HG03135 (cell line): ENCODE measurements around the gene EPS15.
A peak's percentile ranks its signal among the peaks of the same experiment; 100 is the strongest.

Source experiments
- ATAC-seq: cut with Tn5 transposase; IDR thresholded peaks from one replicate; pipeline ENCODE4 v1.9.1; 2021; ENCODE audit warnings: mild to moderate bottlenecking, moderate library complexity; ENCODE audit not compliant: unreplicated experiment

Gene EPS15

DNA sequence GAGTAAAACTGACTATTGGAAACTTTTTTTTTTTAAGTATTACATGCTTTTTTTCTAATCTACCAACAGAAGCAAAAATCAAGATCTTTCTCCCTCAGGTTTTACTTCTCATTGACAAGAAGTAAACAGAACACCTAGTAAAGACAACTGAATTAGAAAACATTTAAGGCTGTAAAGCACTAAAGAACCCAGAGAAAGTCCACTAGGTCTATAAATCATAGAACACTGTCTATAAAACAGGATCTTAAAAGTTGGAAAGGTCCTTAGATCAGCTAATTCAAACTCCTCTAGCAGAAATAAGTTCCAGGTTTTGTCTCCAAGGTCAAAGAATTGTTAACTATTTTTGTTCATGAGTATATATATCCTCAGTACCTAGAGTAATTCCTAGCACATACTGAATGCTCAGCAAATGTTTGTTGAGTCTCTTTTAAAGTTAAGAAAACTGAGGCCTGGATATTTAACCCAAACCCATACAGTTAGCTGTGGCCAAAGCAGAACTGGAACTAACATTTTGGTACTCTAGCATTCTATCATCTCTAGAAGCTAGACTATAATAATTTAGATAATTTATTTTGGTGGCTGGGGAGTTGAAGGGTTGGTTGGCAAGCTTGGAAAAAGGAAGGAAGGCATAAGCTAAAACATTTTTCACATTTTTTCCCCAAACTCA is 3.0 kb downstream of the EPS15 start:
- ATAC-seq: no peak

DNA sequence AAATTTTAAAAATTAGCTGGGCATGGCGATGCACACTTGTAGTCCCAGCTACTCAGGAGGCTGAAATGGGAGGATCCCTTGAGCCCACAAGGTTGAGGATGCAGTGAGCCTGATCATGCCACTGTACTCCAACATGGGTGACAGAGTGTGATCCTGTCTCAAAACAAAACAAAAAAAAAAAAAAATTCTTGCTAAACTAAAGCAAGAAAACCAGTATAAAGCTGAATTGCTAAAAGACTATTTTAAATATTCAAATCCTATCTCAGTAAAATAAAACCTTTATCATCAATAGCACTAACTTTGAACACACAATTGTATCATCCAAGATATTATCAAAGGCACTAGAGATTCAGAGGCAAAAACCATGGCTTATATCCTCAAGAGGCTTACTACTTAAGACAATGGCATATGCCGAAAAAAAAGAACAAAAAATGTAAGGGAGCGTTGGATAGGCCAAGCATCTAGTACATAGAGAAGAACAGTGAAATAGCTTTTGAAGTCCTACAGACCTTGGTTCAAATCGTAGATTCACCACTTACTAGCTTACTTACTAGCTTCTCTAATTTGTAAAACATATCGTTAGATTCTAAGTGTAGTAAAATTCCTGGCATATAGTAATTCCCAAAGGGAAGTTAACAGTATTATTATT is 3.6 kb downstream of the EPS15 start:
- ATAC-seq: no peak

DNA sequence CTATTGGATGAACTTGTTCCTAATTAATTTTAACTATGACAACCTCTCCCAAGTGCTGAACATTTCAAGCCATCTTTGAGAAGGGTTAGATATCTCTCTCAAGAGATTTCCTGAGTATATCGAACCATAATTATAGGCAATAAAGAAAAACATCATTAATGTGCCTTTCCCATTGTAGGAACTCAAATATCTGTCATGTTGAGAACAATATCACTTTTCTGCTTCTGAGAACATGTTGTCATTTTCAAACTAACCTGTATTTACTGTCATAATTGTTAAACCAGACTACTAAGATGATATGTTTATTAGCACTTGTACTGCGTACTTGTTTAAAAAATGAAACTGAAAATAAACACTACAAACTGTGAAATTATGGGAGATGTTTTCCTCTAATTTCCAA is 4.3 kb downstream of the EPS15 start:
- ATAC-seq: no peak

DNA sequence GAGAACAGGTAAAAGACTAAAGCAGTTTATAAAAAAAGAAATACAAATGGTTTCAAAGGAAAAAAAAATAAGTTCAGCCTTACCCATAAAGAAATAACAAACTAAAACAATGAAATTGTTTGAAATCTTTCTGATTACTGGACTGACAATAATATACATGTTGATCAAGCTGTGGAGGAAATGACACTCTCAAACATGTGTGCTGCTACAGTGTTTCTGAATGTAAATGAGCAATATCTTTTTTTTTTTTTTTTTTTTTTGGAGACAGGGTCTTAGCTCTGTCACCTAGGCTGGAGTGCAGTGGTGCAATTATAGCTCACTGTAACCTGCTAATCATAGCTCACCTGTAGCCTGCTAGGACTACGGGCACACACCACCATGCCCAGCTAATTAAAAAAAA is 6.5 kb downstream of the EPS15 start:
- ATAC-seq: no peak

DNA sequence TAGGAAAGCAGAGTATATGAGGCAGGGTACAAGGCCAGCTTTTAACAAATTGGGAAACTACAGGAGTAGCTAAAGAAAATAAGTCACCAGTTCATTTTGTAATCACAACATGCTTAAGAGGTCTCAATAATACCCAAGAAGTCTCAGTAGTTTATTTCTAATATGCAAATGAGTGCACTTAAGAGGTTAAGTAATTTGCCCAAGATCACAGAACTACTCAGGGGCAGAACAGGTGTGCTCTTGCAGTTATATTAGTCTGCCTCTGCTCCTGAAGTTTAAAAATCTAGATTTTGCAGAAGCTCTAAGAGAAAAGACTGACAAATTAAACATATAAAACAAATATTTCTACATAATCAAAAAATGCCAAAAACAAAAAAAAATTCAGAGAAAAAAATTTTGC is 6.9 kb downstream of the EPS15 start:
- ATAC-seq: no peak

DNA sequence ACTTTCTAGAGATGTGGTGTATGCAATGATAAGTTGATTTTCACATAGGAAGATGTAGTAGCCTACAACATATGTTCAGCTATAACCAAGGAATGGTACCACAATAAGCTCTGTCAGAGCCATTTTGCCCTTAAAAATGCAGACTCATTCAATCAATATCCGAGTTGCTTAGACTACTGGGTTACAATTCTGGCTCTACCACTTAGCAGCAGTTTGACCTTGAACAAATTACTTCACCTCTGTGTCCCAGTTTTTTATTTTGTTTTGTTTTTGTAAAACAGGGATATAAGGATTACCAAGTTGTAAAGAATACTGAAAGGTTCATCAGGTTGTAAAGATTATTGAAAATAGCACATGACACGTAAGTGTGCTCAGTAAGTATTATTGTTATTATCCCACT is 9.3 kb downstream of the EPS15 start:
- no peak for ATAC-seq

DNA sequence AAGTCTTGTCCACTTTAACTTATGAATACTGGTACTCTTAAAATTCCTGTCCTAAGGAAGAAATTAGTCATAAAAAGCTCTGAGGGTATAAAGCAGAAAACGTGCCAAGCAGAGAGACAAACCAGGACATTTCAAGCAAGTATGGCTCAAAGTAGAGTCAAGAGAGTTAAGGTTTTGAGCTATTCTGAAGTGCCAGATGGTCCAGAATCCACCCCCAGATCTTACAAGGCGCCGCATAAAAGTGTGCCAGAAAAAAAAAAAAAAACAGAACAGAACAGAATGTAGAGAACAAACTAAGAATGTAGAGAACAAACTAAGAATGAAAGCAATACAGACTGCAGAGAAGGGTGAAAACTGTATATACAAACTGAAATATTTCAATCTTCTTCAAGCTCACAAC is 12.5 kb downstream of the EPS15 start:
- ATAC-seq: peak; percentile 45

DNA sequence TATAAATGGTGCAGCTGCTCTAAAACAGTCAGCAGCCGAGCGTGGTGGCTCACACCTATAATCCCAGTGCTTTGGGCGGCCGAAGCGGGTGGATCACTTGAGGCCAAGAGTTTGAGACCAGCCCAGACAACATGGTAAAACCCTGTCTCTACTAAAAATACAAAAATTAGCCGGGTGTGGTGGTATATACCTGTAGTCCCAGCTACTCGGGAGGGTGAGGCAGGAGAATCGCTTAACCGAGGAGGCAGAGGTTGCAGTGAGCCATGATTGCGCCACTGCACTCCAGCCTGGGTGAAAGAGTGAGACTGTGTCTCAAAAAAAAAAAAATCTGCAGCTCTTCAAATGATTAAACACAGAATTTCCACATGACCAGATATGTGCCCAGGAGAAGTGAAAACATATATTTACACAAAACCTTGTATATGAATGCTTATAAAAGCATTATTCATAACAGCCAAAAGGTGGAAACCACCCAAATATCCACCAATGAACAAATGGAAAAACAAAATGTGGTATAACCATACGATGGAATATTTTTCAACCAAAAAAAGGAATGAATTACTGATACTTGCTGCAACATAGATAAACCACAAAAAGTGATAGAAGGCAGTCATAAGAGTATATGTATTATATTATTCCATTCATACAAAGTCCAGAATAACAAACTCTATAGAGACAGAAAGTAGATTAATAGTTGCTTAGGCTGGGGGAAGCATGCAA is 14.1 kb downstream of the EPS15 start:
- peak; percentile 44 for ATAC-seq

DNA sequence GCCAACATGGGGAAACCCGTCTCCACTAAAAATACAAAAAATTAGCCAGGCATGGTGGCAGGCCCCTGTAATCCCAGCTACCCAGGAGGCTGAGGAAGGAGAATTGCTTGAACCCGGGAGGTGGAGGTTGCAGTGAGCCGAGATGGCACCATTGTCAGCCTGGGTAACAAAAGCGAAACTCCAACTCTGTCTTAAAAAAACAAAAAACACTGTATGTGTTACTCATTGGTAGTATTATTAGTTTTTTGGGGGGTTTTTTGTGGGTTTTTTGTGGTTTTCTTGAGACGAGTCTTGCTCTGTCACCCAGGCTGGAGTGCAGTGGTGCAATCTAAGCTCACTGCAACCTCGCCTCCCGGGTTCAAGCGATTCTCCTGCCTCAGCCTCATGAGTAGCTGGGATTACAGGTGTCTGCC is 17.8 kb downstream of the EPS15 start:
- ATAC-seq: peak; percentile 58

DNA sequence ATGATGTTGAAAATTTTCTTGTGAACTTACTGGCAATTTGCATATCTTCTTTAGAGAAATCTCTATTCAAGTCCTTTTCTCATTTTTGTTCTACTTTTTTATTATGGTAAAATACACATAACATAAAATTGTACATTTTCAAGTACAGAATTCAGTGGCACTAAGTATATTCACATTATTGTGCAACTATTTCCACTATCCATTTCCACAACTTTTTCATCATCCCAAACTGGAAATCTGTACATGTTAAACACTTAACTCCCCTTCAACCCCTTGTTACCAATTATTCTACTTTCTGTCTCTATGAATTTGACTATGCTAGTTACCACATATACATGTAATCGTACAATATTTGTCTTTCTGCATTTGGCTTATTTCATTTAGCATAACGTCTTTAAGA is 19.4 kb downstream of the EPS15 start:
- no peak for ATAC-seq

DNA sequence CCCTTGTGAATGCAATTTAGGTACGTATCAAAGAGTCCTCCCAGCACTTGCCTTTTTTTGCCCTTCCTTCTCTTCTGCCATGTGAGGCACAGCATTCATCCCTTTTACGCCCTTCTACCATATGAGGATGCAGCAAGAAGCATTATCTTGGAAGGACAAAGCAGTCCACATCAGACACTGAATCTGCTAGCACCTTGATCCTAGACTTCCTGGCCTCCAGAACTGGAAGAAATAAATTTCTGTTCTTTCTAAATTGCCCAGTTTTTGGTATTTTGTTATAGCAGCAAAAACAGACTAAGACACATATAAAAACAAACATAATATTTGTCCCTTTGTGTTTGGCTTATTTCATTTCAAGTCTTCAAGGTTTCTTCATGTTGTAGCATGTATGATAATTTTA is 20.1 kb downstream of the EPS15 start:
- no peak for ATAC-seq

DNA sequence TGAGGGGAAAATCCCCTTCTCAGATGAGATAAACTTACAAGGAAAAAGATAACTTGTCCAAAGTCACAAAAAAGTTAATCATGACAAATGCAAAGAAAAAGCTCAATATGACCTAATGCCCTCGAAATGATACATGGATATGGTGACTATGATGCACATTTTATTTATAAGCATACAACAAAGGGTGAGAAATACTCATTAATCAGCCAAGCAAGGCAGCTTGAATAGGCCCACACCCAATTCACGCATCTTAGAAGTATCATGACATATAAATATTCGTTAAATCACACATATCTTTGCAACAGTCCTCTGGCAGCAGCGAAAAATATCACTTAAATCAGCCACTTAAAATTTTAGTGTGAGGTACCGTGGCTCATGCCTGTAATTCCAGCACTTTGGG is 21.7 kb downstream of the EPS15 start:
- ATAC-seq: no peak

DNA sequence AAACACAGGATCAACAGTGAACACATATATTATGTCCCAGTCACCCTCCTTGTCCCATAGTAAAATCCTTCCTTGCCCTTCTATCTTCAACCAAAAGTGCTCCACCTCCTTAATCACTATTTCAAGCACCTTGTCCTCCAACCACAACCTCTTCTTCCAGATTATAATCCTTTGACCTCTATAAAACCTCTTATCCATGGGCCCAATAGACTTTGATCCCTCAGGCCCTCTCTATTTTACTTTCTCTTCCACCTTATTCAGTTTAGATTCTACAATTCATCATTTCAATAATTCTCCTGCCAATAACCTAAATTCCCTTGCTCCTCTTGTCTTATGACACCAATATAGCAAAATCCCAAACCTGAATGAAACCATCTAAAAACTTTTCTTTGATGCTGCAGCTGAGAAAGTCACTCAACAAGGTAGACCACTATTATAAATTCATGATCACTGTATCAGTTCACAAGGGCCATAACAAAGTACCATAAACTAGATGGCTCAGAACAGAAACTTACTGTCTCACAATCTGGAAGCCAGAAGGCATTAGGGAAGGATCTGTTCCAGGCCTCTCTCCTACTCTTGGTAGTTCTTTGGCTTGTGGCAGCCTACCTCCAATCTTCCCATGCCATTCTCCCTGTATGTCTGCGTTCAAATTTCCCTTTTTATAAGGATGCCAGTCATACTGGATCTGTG is 24.8 kb downstream of the EPS15 start:
- no peak for ATAC-seq

DNA sequence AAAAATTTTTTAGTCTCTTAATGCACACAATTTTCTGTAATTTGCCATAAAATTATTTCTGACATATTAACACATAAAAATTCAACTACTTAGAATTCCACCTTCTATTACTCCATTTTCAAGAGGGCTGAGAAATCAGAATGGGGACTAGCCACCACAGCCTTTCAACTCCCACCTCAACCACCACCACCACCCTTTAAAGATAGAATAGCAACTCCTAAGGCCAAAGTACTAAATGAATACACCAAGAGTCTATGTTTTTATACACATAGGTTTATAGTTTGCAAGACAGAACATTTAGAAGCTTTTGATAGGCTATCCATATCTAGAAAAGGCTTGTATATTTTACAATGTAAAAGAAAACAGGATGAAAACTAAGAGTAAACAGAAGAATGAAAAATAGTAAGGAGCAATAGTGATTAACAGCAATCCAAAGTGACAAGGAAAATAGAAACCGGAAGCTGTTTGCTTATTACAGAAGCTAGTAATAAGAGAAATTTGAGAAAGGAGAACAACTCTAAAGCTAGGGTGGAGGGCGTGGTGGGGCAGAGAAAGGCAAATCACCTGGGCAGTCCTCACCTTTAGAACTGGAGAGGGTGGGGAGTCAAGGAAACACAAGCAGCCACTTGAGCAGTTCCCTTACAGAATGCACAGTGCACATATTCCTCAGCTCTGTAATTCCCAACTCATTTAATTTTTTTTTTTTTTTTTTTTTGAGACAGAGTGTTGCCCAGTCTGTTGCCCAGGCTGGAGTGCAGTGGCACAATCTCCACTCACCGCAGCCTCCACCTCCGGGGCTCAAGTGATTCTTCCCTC is 27.7 kb downstream of the EPS15 start:
- ATAC-seq: no peak

DNA sequence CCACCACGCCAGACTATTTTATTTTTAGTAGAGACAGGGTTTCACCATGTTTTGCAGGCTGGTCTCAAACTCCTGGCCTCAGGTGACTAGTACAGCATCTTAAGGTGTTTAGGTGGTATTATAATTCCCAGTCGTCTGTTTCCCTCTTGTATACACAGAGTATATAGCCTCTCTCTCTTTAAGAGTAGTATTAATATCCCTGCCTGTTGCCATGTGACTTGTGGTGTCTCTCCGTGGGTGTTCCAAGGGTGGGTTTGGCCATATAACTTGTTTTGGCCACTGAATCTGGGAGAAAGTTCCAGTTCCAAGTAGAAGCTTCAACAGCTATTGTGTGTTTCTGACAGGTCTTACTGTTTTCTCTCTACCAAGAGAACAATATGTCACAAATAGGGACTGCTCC is 29.6 kb downstream of the EPS15 start:
- ATAC-seq: no peak

DNA sequence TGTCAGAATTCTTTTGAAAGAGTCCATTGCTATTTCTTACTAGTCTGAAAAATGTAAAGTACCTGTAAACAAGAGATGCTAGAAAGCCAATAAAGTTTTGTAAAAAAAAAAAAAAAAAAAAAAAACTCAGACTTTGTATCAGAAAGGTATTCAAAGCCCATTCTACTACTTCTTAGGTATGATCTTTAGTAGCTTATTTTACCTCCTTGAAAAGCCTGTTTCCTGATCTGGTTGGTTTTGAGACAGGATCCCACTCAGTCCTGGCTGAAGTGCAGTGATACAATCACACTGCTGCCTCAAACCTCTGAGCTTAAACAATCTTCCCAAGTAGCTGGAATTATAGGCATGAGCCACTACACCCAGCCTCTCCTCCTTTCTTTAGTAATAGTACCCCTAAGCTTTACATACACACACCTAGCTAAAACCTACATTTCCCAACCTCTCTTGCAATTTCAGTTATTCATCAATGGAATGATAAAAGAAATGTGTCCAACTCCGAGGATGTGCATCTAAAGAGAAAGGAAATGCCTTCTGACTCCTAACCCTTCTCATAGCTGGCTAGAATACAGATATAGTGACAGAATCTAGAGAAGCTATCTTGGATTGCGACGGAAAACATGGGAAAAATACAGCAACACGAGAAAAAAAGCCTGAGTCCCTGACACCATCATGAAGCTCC is 30.6 kb downstream of the EPS15 start:
- ATAC-seq: no peak

DNA sequence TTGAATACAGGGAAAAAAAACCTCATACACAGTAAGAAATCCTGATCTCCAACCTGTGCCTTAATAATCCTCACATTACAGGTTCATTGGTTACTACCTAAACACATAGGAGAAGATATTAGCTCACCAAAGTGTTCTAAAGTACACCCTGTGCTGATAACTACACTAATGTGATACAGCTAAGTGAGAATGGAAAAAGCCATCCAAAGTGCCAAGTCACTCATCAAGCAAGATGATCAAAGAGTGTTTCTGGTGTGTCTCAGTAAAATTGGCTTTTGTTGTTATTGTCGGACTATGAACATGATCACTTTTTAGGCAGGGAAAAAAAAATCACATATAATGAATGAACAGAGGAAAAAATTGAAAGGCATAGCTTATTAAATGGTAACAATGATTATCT is 31.4 kb downstream of the EPS15 start:
- ATAC-seq: no peak

DNA sequence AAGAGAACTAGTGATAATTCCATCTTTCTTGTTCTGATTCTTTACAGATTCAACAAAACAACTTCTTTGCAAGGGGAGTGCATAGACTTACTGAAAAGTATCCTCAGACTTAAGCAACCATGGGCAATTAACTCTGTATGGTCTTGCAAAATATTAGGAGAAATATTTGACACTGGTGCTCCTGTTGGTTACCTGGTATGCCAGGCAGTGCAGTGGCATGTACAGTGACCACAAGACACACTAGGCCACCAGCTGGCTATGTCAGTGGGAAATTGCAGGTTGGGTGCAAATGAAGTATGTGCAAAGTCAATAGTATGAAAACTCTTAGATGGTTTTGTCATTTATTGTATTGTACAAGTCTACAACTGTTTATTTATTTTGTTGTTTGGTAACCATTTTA is 34.5 kb downstream of the EPS15 start:
- ATAC-seq: no peak

DNA sequence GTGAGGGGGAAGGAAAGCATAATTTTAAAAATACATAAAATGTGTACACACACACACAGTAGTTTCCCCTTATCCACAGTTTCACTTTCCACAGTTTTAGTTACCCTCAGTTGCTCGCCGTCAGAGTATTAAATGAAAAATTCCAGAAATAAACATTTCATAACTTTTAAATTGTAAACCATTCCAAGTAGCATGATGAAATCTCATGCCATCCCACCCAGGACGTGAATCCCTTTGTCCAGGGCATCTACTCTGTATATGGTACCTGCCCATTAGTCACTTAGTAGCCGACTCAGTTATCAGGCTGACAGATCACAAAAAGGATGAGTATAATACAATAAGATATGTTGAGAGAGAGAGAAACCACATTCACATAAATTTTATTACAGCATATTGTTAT is 36.2 kb downstream of the EPS15 start:
- ATAC-seq: no peak
